GM23338 (cell line): ENCODE results near the gene OR52N2. TPM values are rescaled to one million over a fixed set of nuclear protein-coding genes. Genes with fewer than 3 reads are reported as not detected.

Experiments used
- ATAC-seq: fragments of 200-7000 bp; cut with Tn5 transposase; 3 replicates; pipeline ENCODE4 v1.9.1; 2020
- DNase-seq: peaks from one replicate; pipeline ENCODE4 v3.0.0-alpha.2; 2015; ENCODE audit warnings: low spot score
- H2AFZ ChIP-seq: fragments of 200-600 bp; sonication (generic); 2 replicates; pipeline ENCODE4 v1.8.0; 2016; ENCODE audit warnings: antibody characterized with exemption, mild to moderate bottlenecking, moderate library complexity
- H3F3A ChIP-seq: fragments of 200-600 bp; sonication (generic); replicated peaks from 2 replicates; pipeline ENCODE4 v1.8.0; 2017; ENCODE audit warnings: antibody characterized with exemption, mixed run types, low read depth
- H3K27ac ChIP-seq: fragments of 200-600 bp; sonication (generic); 2 replicates; pipeline ENCODE4 v1.6.1; 2016; ENCODE audit warnings: low read depth
- H3K27me3 ChIP-seq: fragments of 200-600 bp; sonication (generic); 2 replicates; pipeline ENCODE4 v1.8.0; 2016; ENCODE audit warnings: mild to moderate bottlenecking, mixed run types, moderate library complexity; ENCODE audit not compliant: insufficient read depth
- H3K36me3 ChIP-seq: fragments of 200-600 bp; sonication (generic); 2 replicates; pipeline ENCODE4 v1.8.0; 2016; ENCODE audit warnings: mild to moderate bottlenecking; ENCODE audit not compliant: insufficient read depth
- H3K4me1 ChIP-seq: fragments of 200-600 bp; sonication (generic); 2 replicates; pipeline ENCODE4 v1.8.0; 2016; ENCODE audit warnings: mild to moderate bottlenecking, moderate library complexity; ENCODE audit not compliant: insufficient read depth
- H3K4me2 ChIP-seq: fragments of 200-600 bp; sonication (generic); 2 replicates; pipeline ENCODE4 v1.7.1; 2017; ENCODE audit warnings: mixed run types
- H3K4me3 ChIP-seq: fragments of 200-600 bp; sonication (generic); 2 replicates; pipeline ENCODE4 v1.6.1; 2016; ENCODE audit warnings: mixed run types
- H3K79me2 ChIP-seq: fragments of 200-600 bp; sonication (generic); replicated peaks from 2 replicates; pipeline ENCODE4 v1.8.0; 2017; ENCODE audit warnings: mild to moderate bottlenecking; ENCODE audit not compliant: insufficient read depth
- H3K9me2 ChIP-seq: fragments of 200-600 bp; sonication (generic); 2 replicates; pipeline ENCODE4 v1.8.0; 2017; ENCODE audit not compliant: insufficient read depth
- H4K20me1 ChIP-seq: fragments of 200-600 bp; sonication (generic); replicated peaks from 2 replicates; pipeline ENCODE4 v1.8.0; 2017; ENCODE audit warnings: mild to moderate bottlenecking; ENCODE audit not compliant: insufficient read depth
- H3K27ac Mint-ChIP-seq: 2 replicates; pipeline ENCODE4 v1.8.0; 2020; ENCODE audit warnings: inconsistent platforms, mild to moderate bottlenecking, moderate library complexity, mixed read lengths
- H3K27me3 Mint-ChIP-seq: 3 replicates; pipeline ENCODE4 v1.8.0; 2022; ENCODE audit warnings: low read depth, mild to moderate bottlenecking, moderate library complexity, mixed read lengths, inconsistent platforms; ENCODE audit not compliant: insufficient read depth, poor library complexity
- H3K36me3 Mint-ChIP-seq: 3 replicates; pipeline ENCODE4 v1.8.0; 2021; ENCODE audit warnings: low read depth, mild to moderate bottlenecking, inconsistent platforms, moderate library complexity, mixed read lengths
- H3K4me1 Mint-ChIP-seq: 3 replicates; pipeline ENCODE4 v1.8.0; 2020; ENCODE audit warnings: mild to moderate bottlenecking, inconsistent platforms, mixed read lengths
- H3K4me3 Mint-ChIP-seq: 3 replicates; pipeline ENCODE4 v1.8.0; 2021; ENCODE audit warnings: moderate library complexity, mild to moderate bottlenecking, inconsistent platforms, mixed read lengths
- H3K9me3 Mint-ChIP-seq: 3 replicates; pipeline ENCODE4 v1.8.0; 2020; ENCODE audit warnings: moderate library complexity, mild to moderate bottlenecking, inconsistent platforms, mixed read lengths
- EZH2 ChIP-seq: fragments of 200-600 bp; sonication (generic); IDR thresholded peaks from one replicate; pipeline ENCODE4 v1.8.0; 2017; ENCODE audit warnings: antibody characterized with exemption, mild to moderate bottlenecking, low read depth; ENCODE audit not compliant: unreplicated experiment
- EZH2phosphoT487 ChIP-seq: fragments of 200-600 bp; sonication (generic); IDR thresholded peaks from one replicate; pipeline ENCODE4 v1.8.1; 2018; ENCODE audit warnings: antibody characterized with exemption; ENCODE audit not compliant: unreplicated experiment
- STAT1 ChIP-seq: IDR thresholded peaks from one replicate; pipeline ENCODE4 v1.6.1; 2016; ENCODE audit warnings: antibody characterized with exemption; ENCODE audit not compliant: unreplicated experiment
- polyA plus RNA-seq: library from polyadenylated mRNA; unstranded; fragments of >200 nt; fragmentation: Nextera tagmentation; extraction: Ambion mirVana; gene quantifications from 2 replicates; pipeline ENCODE4 v1.2.1, GENCODE V29; 2016
- total RNA-seq: library from RNA; depleted of rRNA; stranded (reverse); fragments of >200 nt; shearing (Covaris generic); gene quantifications from 2 replicates; pipeline ENCODE4 v1.2.3, GENCODE V29; 2014; rRNA removed
- TF ChIP-seq, protein P1 (sequence below): IDR thresholded peaks from one replicate; pipeline ENCODE4 v1.6.1; 2018; ENCODE audit warnings: antibody characterized with exemption; ENCODE audit not compliant: unreplicated experiment
- TF ChIP-seq, protein P2 (sequence below), 2 experiments: fragments of 200-600 bp in 1 of 2; sonication (generic) in 1 of 2; conservative IDR thresholded peaks; 2 replicates each; pipeline versions ENCODE4 v1.5.1 to v1.6.1; 2016 to 2017; ENCODE audit warnings: antibody characterized with exemption in 2 of 2, low read depth in 2 of 2, mild to moderate bottlenecking in 2 of 2, moderate library complexity in 1 of 2

Gene OR52N2
- total and polyA plus RNA-seq, 2 experiments from 2014 or later = 0.19 TPM; not detected in 1

DNA sequence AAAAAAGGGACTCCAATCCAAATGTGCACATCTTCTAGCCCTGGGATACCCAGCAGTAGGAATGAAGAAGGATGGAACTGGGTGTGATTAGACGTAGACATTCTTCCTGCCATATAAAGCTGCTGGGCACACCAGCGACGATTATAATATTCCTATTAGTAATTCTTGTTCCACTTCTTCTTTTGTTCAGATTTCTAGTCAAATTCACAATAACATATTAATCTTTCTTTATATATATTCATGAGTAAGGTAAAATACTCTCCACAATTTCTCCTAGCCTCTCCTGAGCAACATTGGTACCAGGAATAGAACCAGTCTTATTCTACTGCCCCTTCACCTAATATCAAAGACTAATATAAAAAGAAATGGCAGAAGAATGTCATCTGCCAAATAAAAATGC is 48.9 kb downstream of the OR52N2 start, which contains the start of gene OR52E8 (continued):
- TF ChIP-seq, protein P1, sequence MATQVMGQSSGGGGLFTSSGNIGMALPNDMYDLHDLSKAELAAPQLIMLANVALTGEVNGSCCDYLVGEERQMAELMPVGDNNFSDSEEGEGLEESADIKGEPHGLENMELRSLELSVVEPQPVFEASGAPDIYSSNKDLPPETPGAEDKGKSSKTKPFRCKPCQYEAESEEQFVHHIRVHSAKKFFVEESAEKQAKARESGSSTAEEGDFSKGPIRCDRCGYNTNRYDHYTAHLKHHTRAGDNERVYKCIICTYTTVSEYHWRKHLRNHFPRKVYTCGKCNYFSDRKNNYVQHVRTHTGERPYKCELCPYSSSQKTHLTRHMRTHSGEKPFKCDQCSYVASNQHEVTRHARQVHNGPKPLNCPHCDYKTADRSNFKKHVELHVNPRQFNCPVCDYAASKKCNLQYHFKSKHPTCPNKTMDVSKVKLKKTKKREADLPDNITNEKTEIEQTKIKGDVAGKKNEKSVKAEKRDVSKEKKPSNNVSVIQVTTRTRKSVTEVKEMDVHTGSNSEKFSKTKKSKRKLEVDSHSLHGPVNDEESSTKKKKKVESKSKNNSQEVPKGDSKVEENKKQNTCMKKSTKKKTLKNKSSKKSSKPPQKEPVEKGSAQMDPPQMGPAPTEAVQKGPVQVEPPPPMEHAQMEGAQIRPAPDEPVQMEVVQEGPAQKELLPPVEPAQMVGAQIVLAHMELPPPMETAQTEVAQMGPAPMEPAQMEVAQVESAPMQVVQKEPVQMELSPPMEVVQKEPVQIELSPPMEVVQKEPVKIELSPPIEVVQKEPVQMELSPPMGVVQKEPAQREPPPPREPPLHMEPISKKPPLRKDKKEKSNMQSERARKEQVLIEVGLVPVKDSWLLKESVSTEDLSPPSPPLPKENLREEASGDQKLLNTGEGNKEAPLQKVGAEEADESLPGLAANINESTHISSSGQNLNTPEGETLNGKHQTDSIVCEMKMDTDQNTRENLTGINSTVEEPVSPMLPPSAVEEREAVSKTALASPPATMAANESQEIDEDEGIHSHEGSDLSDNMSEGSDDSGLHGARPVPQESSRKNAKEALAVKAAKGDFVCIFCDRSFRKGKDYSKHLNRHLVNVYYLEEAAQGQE = no peak

DNA sequence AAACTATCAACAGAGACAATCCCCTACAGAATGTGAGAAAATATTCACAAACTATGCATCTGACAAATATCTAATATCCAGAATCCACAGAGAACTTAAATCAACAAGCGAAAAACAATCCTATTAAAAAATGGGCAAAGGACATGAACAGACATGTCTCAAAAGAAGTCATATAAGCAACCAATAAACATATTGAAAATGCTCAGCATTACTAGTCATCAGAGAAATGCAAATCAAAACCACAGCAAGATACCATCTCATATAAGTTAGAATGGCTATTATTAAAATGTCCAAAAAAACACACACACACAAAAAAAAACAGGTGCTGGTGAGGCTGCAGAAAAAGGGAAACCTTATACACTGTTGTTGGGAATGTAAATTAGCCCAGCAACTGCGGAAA is 57.1 kb downstream of the OR52N2 start:
- DNase-seq (no peak), ATAC-seq (no peak)
- Mint-ChIP-seq H3K27me3 (peaks cover 2% of the 10 kb centered on the region), H3K4me3 (no peak overlapping the region), H3K9me3 (peaks cover 11% of the 10 kb centered on the region), H3K36me3 (peaks cover 3% of the 10 kb centered on the region; the same call in 1 of the 3 replicates), H3K4me1 (no peaks in the 10 kb centered on the region), H3K27ac (no peak overlapping the region)
- no peak overlapping the region for H3K4me3 ChIP-seq
- no peaks in the 10 kb centered on the region for H3K4me1 ChIP-seq
- no peak overlapping the region for H3K4me2 ChIP-seq
- no peak for TF ChIP-seq EZH2
- TF ChIP-seq, protein P2, sequence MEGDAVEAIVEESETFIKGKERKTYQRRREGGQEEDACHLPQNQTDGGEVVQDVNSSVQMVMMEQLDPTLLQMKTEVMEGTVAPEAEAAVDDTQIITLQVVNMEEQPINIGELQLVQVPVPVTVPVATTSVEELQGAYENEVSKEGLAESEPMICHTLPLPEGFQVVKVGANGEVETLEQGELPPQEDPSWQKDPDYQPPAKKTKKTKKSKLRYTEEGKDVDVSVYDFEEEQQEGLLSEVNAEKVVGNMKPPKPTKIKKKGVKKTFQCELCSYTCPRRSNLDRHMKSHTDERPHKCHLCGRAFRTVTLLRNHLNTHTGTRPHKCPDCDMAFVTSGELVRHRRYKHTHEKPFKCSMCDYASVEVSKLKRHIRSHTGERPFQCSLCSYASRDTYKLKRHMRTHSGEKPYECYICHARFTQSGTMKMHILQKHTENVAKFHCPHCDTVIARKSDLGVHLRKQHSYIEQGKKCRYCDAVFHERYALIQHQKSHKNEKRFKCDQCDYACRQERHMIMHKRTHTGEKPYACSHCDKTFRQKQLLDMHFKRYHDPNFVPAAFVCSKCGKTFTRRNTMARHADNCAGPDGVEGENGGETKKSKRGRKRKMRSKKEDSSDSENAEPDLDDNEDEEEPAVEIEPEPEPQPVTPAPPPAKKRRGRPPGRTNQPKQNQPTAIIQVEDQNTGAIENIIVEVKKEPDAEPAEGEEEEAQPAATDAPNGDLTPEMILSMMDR (conservative IDR thresholded peaks at IDR 0.05; ENCODE audit: low read depth in 2 of 2) = no peak
- TF ChIP-seq EZH2phosphoT487 = no peak
- no peak for TF ChIP-seq STAT1
- H3K79me2 ChIP-seq = no peaks in the 10 kb centered on the region
- H4K20me1 ChIP-seq = no peaks in the 10 kb centered on the region
- no peaks in the 10 kb centered on the region for H3K36me3 ChIP-seq
- no peaks in the 10 kb centered on the region for H3K27me3 ChIP-seq
- no peaks in the 10 kb centered on the region for H3F3A ChIP-seq
- no peak overlapping the region for H2AFZ ChIP-seq
- no peak overlapping the region for H3K27ac ChIP-seq
- H3K9me2 ChIP-seq = no peaks in the 10 kb centered on the region

Other genes starting within 250 kb of the OR52N2 start
- not detected in 2 replicates for gene OR52B6, start 228.0 kb upstream of the OR52N2 start, total RNA-seq
- gene OR52B6, start 228.0 kb upstream of the OR52N2 start, polyA plus RNA-seq = not detected in 2 replicates
- 49.0 and 50.8 TPM in 2 replicates for gene TRIM6, start 212.3 kb upstream of the OR52N2 start, total RNA-seq
- gene TRIM6, start 212.3 kb upstream of the OR52N2 start, polyA plus RNA-seq = 24.3 and 26.4 TPM in 2 replicates
- gene TRIM34, start 183.9 kb upstream of the OR52N2 start, total RNA-seq = 1.1 and 2.6 TPM in 2 replicates
- 0.57 and 1.9 TPM in 2 replicates for gene TRIM34, start 183.9 kb upstream of the OR52N2 start, polyA plus RNA-seq
- 17.7 and 20.8 TPM in 2 replicates for gene TRIM5, start 123.8 kb upstream of the OR52N2 start, total RNA-seq
- 16.1 and 21.0 TPM in 2 replicates for gene TRIM5, start 123.8 kb upstream of the OR52N2 start, polyA plus RNA-seq
- gene TRIM22, start 119.1 kb upstream of the OR52N2 start, total RNA-seq = 30.9 and 41.1 TPM in 2 replicates
- gene TRIM22, start 119.1 kb upstream of the OR52N2 start, polyA plus RNA-seq = 17.8 and 23.9 TPM in 2 replicates
- gene OR56B1, start 72.5 kb upstream of the OR52N2 start, total RNA-seq = 0.28 TPM in 1 of 2 replicates, not detected in the other
- not detected in 2 replicates for gene OR56B1, start 72.5 kb upstream of the OR52N2 start, polyA plus RNA-seq
- gene OR52N4, start 54.7 kb upstream of the OR52N2 start, total RNA-seq = 0.27 TPM in 1 of 2 replicates, not detected in the other
- gene OR52N4, start 54.7 kb upstream of the OR52N2 start, polyA plus RNA-seq = not detected in 2 replicates
- not detected in 2 replicates for gene OR52N5, start 25.6 kb upstream of the OR52N2 start, total RNA-seq
- not detected in 2 replicates for gene OR52N5, start 25.6 kb upstream of the OR52N2 start, polyA plus RNA-seq
- not detected in 2 replicates for gene OR52N1, start 17.7 kb upstream of the OR52N2 start, total RNA-seq
- not detected in 2 replicates for gene OR52N1, start 17.7 kb upstream of the OR52N2 start, polyA plus RNA-seq
- 0.66 TPM in 1 of 2 replicates, not detected in the other for gene OR52E6, start 33.0 kb downstream of the OR52N2 start, total RNA-seq
- not detected in 2 replicates for gene OR52E6, start 33.0 kb downstream of the OR52N2 start, polyA plus RNA-seq
- gene OR52E8, start 48.8 kb downstream of the OR52N2 start, total RNA-seq = 0.21 TPM in 1 of 2 replicates, not detected in the other
- not detected in 2 replicates for gene OR52E8, start 48.8 kb downstream of the OR52N2 start, polyA plus RNA-seq
- not detected in 2 replicates for gene OR52E4, start 71.7 kb downstream of the OR52N2 start, total RNA-seq
- not detected in 2 replicates for gene OR52E4, start 71.7 kb downstream of the OR52N2 start, polyA plus RNA-seq
- not detected in 2 replicates for gene OR52E5, start 84.3 kb downstream of the OR52N2 start, total RNA-seq
- gene OR52E5, start 84.3 kb downstream of the OR52N2 start, polyA plus RNA-seq = not detected in 2 replicates
- gene OR56A3, start 133.3 kb downstream of the OR52N2 start, total RNA-seq = not detected in 2 replicates
- not detected in 2 replicates for gene OR56A3, start 133.3 kb downstream of the OR52N2 start, polyA plus RNA-seq
- gene OR56A5, start 159.6 kb downstream of the OR52N2 start, total RNA-seq = 1.9 TPM in 1 of 2 replicates, not detected in the other
- not detected in 2 replicates for gene OR56A5, start 159.6 kb downstream of the OR52N2 start, polyA plus RNA-seq
- gene OR52L1, start 178.1 kb downstream of the OR52N2 start, total RNA-seq = 0.17 TPM in 1 of 2 replicates, not detected in the other
- gene OR52L1, start 178.1 kb downstream of the OR52N2 start, polyA plus RNA-seq = not detected in 2 replicates
- gene OR56A4, start 198.0 kb downstream of the OR52N2 start, total RNA-seq = 0.10 and 0.23 TPM in 2 replicates
- 0.16 and 0.23 TPM in 2 replicates for gene OR56A4, start 198.0 kb downstream of the OR52N2 start, polyA plus RNA-seq
- 0.35 and 0.97 TPM in 2 replicates for gene OR56A1, start 221.8 kb downstream of the OR52N2 start, total RNA-seq
- gene OR56A1, start 221.8 kb downstream of the OR52N2 start, polyA plus RNA-seq = 0.06 and 0.10 TPM in 2 replicates